HG03135 (cell line): Measurements from ENCODE around the gene RPS28.
"Not testable (repeated sequence)": the region's sequence is repeated elsewhere in the genome, so short reads cannot be mapped to it uniquely, and the experiment has no call there.

Experiments used
- ATAC-seq: cut with Tn5 transposase; IDR thresholded peaks from one replicate; pipeline ENCODE4 v1.9.1; 2021; ENCODE audit warnings: mild to moderate bottlenecking, moderate library complexity; ENCODE audit not compliant: unreplicated experiment

Gene RPS28

GRCh38 chr19:8340341-8341096, 19.2 kb downstream of the RPS28 start:
- no peak for ATAC-seq

GRCh38 chr19:8341504-8341903, 20.2 kb downstream of the RPS28 start:
- ATAC-seq = not testable (repeated sequence)

GRCh38 chr19:8342316-8342683, 21.0 kb downstream of the RPS28 start:
- no peak for ATAC-seq

GRCh38 chr19:8342684-8343482, 21.6 kb downstream of the RPS28 start, which contains the start of gene KANK3:
Gene KANK3, minus strand, starts transcription at chr19:8343262. Its CDS starts 5,434 bp downstream, at chr19:8337828.
- ATAC-seq = peak; percentile 88

GRCh38 chr19:8343483-8343844, 22.2 kb downstream of the RPS28 start:
- no peak for ATAC-seq

- not testable (repeated sequence) for ATAC-seq
These were observed 28.5 kb downstream of the RPS28 start for GRCh38 chr19:8349629-8350372.

- ATAC-seq = no peak
These were observed 31.0 kb downstream of the RPS28 start for GRCh38 chr19:8352134-8352827.

GRCh38 chr19:8352845-8353244, 31.5 kb downstream of the RPS28 start:
- not testable (repeated sequence) for ATAC-seq

GRCh38 chr19:8355631-8356402, 34.5 kb downstream of the RPS28 start:
- ATAC-seq = no peak

GRCh38 chr19:8357007-8357521, 35.8 kb downstream of the RPS28 start:
- ATAC-seq = no peak

- no peak for ATAC-seq
These were observed 37.7 kb downstream of the RPS28 start for GRCh38 chr19:8358948-8359347.

- no peak for ATAC-seq
These were observed 38.9 kb downstream of the RPS28 start for GRCh38 chr19:8360196-8360595.

- ATAC-seq = no peak
These were observed 40.9 kb downstream of the RPS28 start for GRCh38 chr19:8361921-8362793.

- ATAC-seq = no peak
These were observed 42.8 kb downstream of the RPS28 start, which contains the start of gene ANGPTL4 for GRCh38 chr19:8363803-8364771. Gene ANGPTL4, plus strand, starts transcription at chr19:8364155. Its CDS starts 167 bp downstream, at chr19:8364322.

GRCh38 chr19:8366121-8366581, 44.9 kb downstream of the RPS28 start:
- no peak for ATAC-seq

GRCh38 chr19:8366961-8367326, 45.6 kb downstream of the RPS28 start:
- ATAC-seq = no peak

GRCh38 chr19:8367327-8368001, 46.2 kb downstream of the RPS28 start:
- ATAC-seq = no peak
